H9 (cell line): ENCODE data around the gene PPBP. TPM values are rescaled to one million over a fixed set of nuclear protein-coding genes. Genes with fewer than 3 reads are reported as not detected.

Experiments
- DNase-seq: peaks from one replicate; pipeline ENCODE4 v3.0.0-alpha.2; 2017
- H2AFZ ChIP-seq: one replicate; pipeline ENCODE4 v1.6.1; 2013; ENCODE audit warnings: mild to moderate bottlenecking, low read length, control low read depth, moderate library complexity
- H2AK5ac ChIP-seq: 2 replicates; pipeline ENCODE4 v1.6.1; 2013; ENCODE audit warnings: low read length, control low read depth, mixed read lengths; ENCODE audit not compliant: insufficient read length
- H2BK120ac ChIP-seq: one replicate; pipeline ENCODE4 v1.6.1; 2013; ENCODE audit warnings: low read depth, mild to moderate bottlenecking, low read length, control low read depth, inconsistent platforms; ENCODE audit not compliant: poor library complexity, severe bottlenecking
- H2BK12ac ChIP-seq: 2 replicates; pipeline ENCODE4 v1.6.1; 2013; ENCODE audit warnings: low read length, control low read depth, mixed read lengths, low read depth; ENCODE audit not compliant: insufficient read length
- H2BK15ac ChIP-seq: 2 replicates; pipeline ENCODE4 v1.6.1; 2013; ENCODE audit warnings: low read depth, low read length, control low read depth
- H2BK20ac ChIP-seq: one replicate; pipeline ENCODE4 v1.6.1; 2013; ENCODE audit warnings: low read depth, mild to moderate bottlenecking, low read length, control low read depth, inconsistent platforms; ENCODE audit not compliant: poor library complexity, severe bottlenecking
- H2BK5ac ChIP-seq: 2 replicates; pipeline ENCODE4 v1.6.1; 2013; ENCODE audit warnings: low read length, control low read depth, mixed read lengths; ENCODE audit not compliant: insufficient read length
- H3K14ac ChIP-seq: 2 replicates; pipeline ENCODE4 v1.6.1; 2013; ENCODE audit warnings: low read length, control low read depth; ENCODE audit not compliant: insufficient read depth
- H3K18ac ChIP-seq: 2 replicates; pipeline ENCODE4 v1.6.1; 2013; ENCODE audit warnings: low read depth, mild to moderate bottlenecking, mixed read lengths, low read length, control low read depth; ENCODE audit not compliant: insufficient read length
- H3K23ac ChIP-seq: 2 replicates; pipeline ENCODE4 v1.6.1; 2013; ENCODE audit warnings: low read length, control low read depth, mixed read lengths, low read depth; ENCODE audit not compliant: insufficient read length
- H3K23me2 ChIP-seq: 2 replicates; pipeline ENCODE4 v1.6.1; 2013; ENCODE audit warnings: low read depth, mild to moderate bottlenecking, mixed read lengths, low read length, control low read depth; ENCODE audit not compliant: insufficient read length, poor library complexity, severe bottlenecking
- H3K27ac ChIP-seq: 2 replicates; pipeline ENCODE4 v1.5.1; 2013; ENCODE audit warnings: low read length, control low read depth, mixed read lengths, low read depth; ENCODE audit not compliant: insufficient read length
- H3K27me3 ChIP-seq: 2 replicates; pipeline ENCODE4 v1.6.1; 2013; ENCODE audit warnings: low read length, control low read depth, inconsistent platforms; ENCODE audit not compliant: insufficient read depth
- H3K4ac ChIP-seq: 2 replicates; pipeline ENCODE4 v1.6.1; 2013; ENCODE audit warnings: low read depth, mild to moderate bottlenecking, control low read depth, inconsistent platforms, low read length, moderate library complexity
- H3K4me1 ChIP-seq: 2 replicates; pipeline ENCODE4 v1.6.1; 2013; ENCODE audit warnings: low read length, control low read depth, inconsistent platforms; ENCODE audit not compliant: insufficient read depth
- H3K4me2 ChIP-seq: 2 replicates; pipeline ENCODE4 v1.6.1; 2013; ENCODE audit warnings: low read length, control low read depth, mixed read lengths; ENCODE audit not compliant: insufficient read length, insufficient read depth
- H3K56ac ChIP-seq: 2 replicates; pipeline ENCODE4 v1.6.1; 2013; ENCODE audit warnings: low read depth, mild to moderate bottlenecking, mixed read lengths, low read length, control low read depth; ENCODE audit not compliant: insufficient read length
- H3K79me1 ChIP-seq: 2 replicates; pipeline ENCODE4 v1.6.1; 2013; ENCODE audit warnings: low read depth, mild to moderate bottlenecking, moderate library complexity, low read length, control low read depth, inconsistent platforms; ENCODE audit not compliant: insufficient read depth, poor library complexity, severe bottlenecking
- H3K79me2 ChIP-seq: 2 replicates; pipeline ENCODE4 v1.6.1; 2013; ENCODE audit warnings: low read length, control low read depth, inconsistent platforms; ENCODE audit not compliant: insufficient read depth
- H3K9ac ChIP-seq: 2 replicates; pipeline ENCODE4 v1.6.1; 2013; ENCODE audit warnings: low read length, control low read depth, mixed read lengths; ENCODE audit not compliant: insufficient read length; ENCODE audit errors: extremely low read depth
- H3K9me3 ChIP-seq: one replicate; pipeline ENCODE4 v1.6.1; 2013; ENCODE audit warnings: low read depth, low read length, inconsistent platforms; ENCODE audit not compliant: control insufficient read depth
- H3T11ph ChIP-seq: one replicate; pipeline ENCODE4 v1.6.1; 2013; ENCODE audit warnings: mild to moderate bottlenecking, low read length, control low read depth, inconsistent platforms
- H4K20me1 ChIP-seq: one replicate; pipeline ENCODE4 v1.6.1; 2013; ENCODE audit not compliant: control insufficient read depth, insufficient read length, insufficient read depth
- H4K5ac ChIP-seq: 2 replicates; pipeline ENCODE4 v1.6.1; 2013; ENCODE audit warnings: low read depth, mild to moderate bottlenecking, mixed read lengths, low read length, control low read depth; ENCODE audit not compliant: insufficient read length
- H4K8ac ChIP-seq: replicated peaks from 2 replicates; pipeline ENCODE4 v1.6.1; 2013; ENCODE audit warnings: low read length, control low read depth, mixed read lengths, low read depth; ENCODE audit not compliant: insufficient read length
- H4K91ac ChIP-seq: 2 replicates; pipeline ENCODE4 v1.6.1; 2013; ENCODE audit warnings: low read depth, mild to moderate bottlenecking, moderate library complexity, mixed read lengths, low read length, control low read depth; ENCODE audit not compliant: insufficient read length
- H3K27ac Mint-ChIP-seq, 3 experiments: 2 replicates in 2 of 3; 3 replicates in 1 of 3; pipeline ENCODE4 v1.8.0; 2020 to 2021; ENCODE audit warnings: mixed read lengths in 3 of 3, mild to moderate bottlenecking in 1 of 3, moderate library complexity in 1 of 3
- H3K27me3 Mint-ChIP-seq: 2 replicates; pipeline ENCODE4 v1.8.0; 2021; ENCODE audit warnings: low read depth, mild to moderate bottlenecking, moderate library complexity, mixed read lengths
- H3K36me3 Mint-ChIP-seq, 3 experiments: 2 replicates in 2 of 3; 3 replicates in 1 of 3; pipeline ENCODE4 v1.8.0; 2020 to 2021; ENCODE audit warnings: low read depth in 3 of 3, mixed read lengths in 3 of 3; ENCODE audit not compliant: insufficient read depth in 1 of 3
- H3K4me1 Mint-ChIP-seq, 2 experiments: 2 replicates each; pipeline ENCODE4 v1.8.0; 2020; ENCODE audit warnings: mixed read lengths in 2 of 2
- H3K4me3 Mint-ChIP-seq, 2 experiments: 2 replicates in 1 of 2; 3 replicates in 1 of 2; pipeline ENCODE4 v1.8.0; 2020 to 2021; ENCODE audit warnings: mild to moderate bottlenecking in 2 of 2, mixed read lengths in 2 of 2, moderate library complexity in 1 of 2
- H3K9me3 Mint-ChIP-seq, 2 experiments: 2 replicates in 1 of 2; 3 replicates in 1 of 2; pipeline ENCODE4 v1.8.0; 2020; ENCODE audit warnings: mild to moderate bottlenecking in 2 of 2, mixed read lengths in 2 of 2, moderate library complexity in 1 of 2
- CTCF ChIP-seq: fragments of 200-600 bp; sonication (generic); conservative IDR thresholded peaks from 3 replicates; pipeline ENCODE4 v1.8.0; 2021; ENCODE audit warnings: antibody characterized with exemption, mild to moderate bottlenecking
- WGBS: extraction: QIAGEN DNeasy Blood & Tissue Kit; methylation state at CpG from one replicate; pipeline ENCODE4 v1.1.7; 2013; ENCODE audit warnings: missing lambda C conversion rate, low lambda C conversion rate, mixed read lengths; ENCODE audit not compliant: insufficient read length; ENCODE audit errors: extremely low coverage; 5-methylcytosine and 5-hydroxymethylcytosine counted together
- total RNA-seq: library from RNA; stranded (reverse); gene quantifications from 2 replicates; pipeline ENCODE4 v1.2.1, GENCODE V29; 2021

Gene PPBP
- total RNA-seq, 1 experiment from 2014 or later = 0.33 TPM

- DNase-seq = no peak
- H3K27me3 ChIP-seq = peaks cover 38% of the 10 kb centered on the region
- no peak overlapping the region for H2BK120ac ChIP-seq
- H3K36me3 Mint-ChIP-seq = no peaks in the 10 kb centered on the region
- peaks cover 2% of the 10 kb centered on the region; the same call in 1 of the 2 replicates for H3K4me1 ChIP-seq
- no peak overlapping the region for H2BK5ac ChIP-seq
- H3K56ac ChIP-seq = no peak overlapping the region
- no peak overlapping the region for H3K27ac Mint-ChIP-seq
- H4K20me1 ChIP-seq = no peaks in the 10 kb centered on the region
- H3K18ac ChIP-seq = no peak overlapping the region
- no peaks in the 10 kb centered on the region for H3K79me2 ChIP-seq
- peaks cover 34 to 40% of the 10 kb centered on the region in 2 experiments for H3K4me1 Mint-ChIP-seq
- no peak overlapping the region for H2BK20ac ChIP-seq
- no peaks in the 10 kb centered on the region for H3K9me3 ChIP-seq
- H4K5ac ChIP-seq = no peak overlapping the region
- no peak overlapping the region for H2AK5ac ChIP-seq
- no peak overlapping the region for H3K14ac ChIP-seq
- no peak overlapping the region for H3T11ph ChIP-seq
- no peak overlapping the region for H3K23ac ChIP-seq
- peaks cover 2 to 5% of the 10 kb centered on the region in 2 experiments; a peak in 2 of 5 replicates for H3K9me3 Mint-ChIP-seq
- H3K4me2 ChIP-seq = no peak overlapping the region
- H3K9ac ChIP-seq = no peak overlapping the region
- H3K27ac ChIP-seq = no peak overlapping the region
- TF ChIP-seq CTCF = no peak
- H2BK12ac ChIP-seq = no peak overlapping the region
- no peak overlapping the region for H2BK15ac ChIP-seq
- H4K91ac ChIP-seq = no peak overlapping the region
- H3K4ac ChIP-seq = no peak overlapping the region
- no peaks in the 10 kb centered on the region for H3K79me1 ChIP-seq
- peaks cover 91% of the 10 kb centered on the region for H3K27me3 Mint-ChIP-seq
- peaks cover 7% of the 10 kb centered on the region for H3K23me2 ChIP-seq
- WGBS = no CpG with 5 or more reads among the region's 3 CpGs
- H2AFZ ChIP-seq = no peak overlapping the region
- no peak overlapping the region for H3K4me3 Mint-ChIP-seq
- no peak overlapping the region for H4K8ac ChIP-seq
Measured at GRCh38 chr4:73947239-73947985, 40.6 kb downstream of the PPBP start.
